Adipose tissue (tissue), 3 donors: ENCODE results near the gene RAMP3. TPM values are rescaled to one million over a fixed set of nuclear protein-coding genes. Genes with fewer than 3 reads are reported as not detected.

ENCODE experiments used
- H3K27ac ChIP-seq: one replicate; pipeline ENCODE4 v1.5.1; 2013; ENCODE audit warnings: low read depth, low read length
- WGBS, 3 donors: extraction: QIAGEN DNeasy Blood & Tissue Kit; methylation state at CpG; one replicate each; pipeline ENCODE4 v1.1.7; 2013; 5-methylcytosine and 5-hydroxymethylcytosine counted together
- polyA plus RNA-seq, 3 donors: library from polyadenylated mRNA; stranded (reverse); fragments of 200-250 nt; gene quantifications; one replicate each; pipeline ENCODE4 v1.2.3, GENCODE V29; 2013
- donor health status: healthy with polysubstance abuse.
- donor health status: Bipolar disorder and iron deficiency.
- donor health status: healthy.

Gene RAMP3
- polyA plus RNA-seq, 3 donors = 11.6 to 107 (median 58.5) TPM

- no peak overlapping the region for H3K27ac ChIP-seq
- WGBS, 3 donors = 75 to 83% (median 81%) methylated on average over 6 of the region's 6 CpGs
These were observed 16.2 kb downstream of the RAMP3 start for GRCh38 chr7:45173596-45174327.

- no peak overlapping the region for H3K27ac ChIP-seq
- WGBS, 3 donors = 86 to 94% (median 92%) methylated on average over 4 of the region's 4 CpGs
These were observed 16.7 kb downstream of the RAMP3 start for GRCh38 chr7:45174328-45174610.

GRCh38 chr7:45174966-45175765 lies 17.6 kb downstream of the RAMP3 start:
- no peak overlapping the region for H3K27ac ChIP-seq
- 71 to 84% (median 79%) methylated on average over 3 to 4 of the region's 4 CpGs for WGBS, 3 donors

GRCh38 chr7:45176091-45176490 lies 18.5 kb downstream of the RAMP3 start:
- WGBS, 3 donors = 86 to 92% (median 88%) methylated on average over 5 of the region's 5 CpGs

GRCh38 chr7:45176886-45177731 lies 19.5 kb downstream of the RAMP3 start:
- WGBS, 3 donors = 79 to 86% (median 80%) methylated on average over 19 of the region's 19 CpGs
- H3K27ac ChIP-seq = no peak overlapping the region

More at GRCh38 chr7:45176091-45176490, 18.5 kb downstream of the RAMP3 start:
- no peak overlapping the region for H3K27ac ChIP-seq

GRCh38 chr7:45177801-45178200 lies 20.2 kb downstream of the RAMP3 start:
- WGBS, 3 donors = 87 to 90% (median 88%) methylated on average over 3 of the region's 3 CpGs
- H3K27ac ChIP-seq = no peak overlapping the region

GRCh38 chr7:45178241-45179225 lies 20.9 kb downstream of the RAMP3 start:
- WGBS, 3 donors = 67 to 77% (median 72%) methylated on average over 13 of the region's 13 CpGs
- no peak overlapping the region for H3K27ac ChIP-seq

GRCh38 chr7:45179666-45180065 lies 22.1 kb downstream of the RAMP3 start:
- no peak overlapping the region for H3K27ac ChIP-seq
- 73 to 84% (median 78%) methylated on average over 9 of the region's 9 CpGs for WGBS, 3 donors

- WGBS, 3 donors = 79 to 83% (median 82%) methylated on average over 13 of the region's 13 CpGs
- H3K27ac ChIP-seq = no peak overlapping the region
These were observed 22.7 kb downstream of the RAMP3 start for GRCh38 chr7:45180084-45180986.

- no peak overlapping the region for H3K27ac ChIP-seq
- WGBS, 3 donors = 66 to 91% (median 88%) methylated on average over 7 of the region's 7 CpGs
These were observed 23.8 kb downstream of the RAMP3 start for GRCh38 chr7:45181286-45181960.

- WGBS, 3 donors = 72 to 82% (median 76%) methylated on average over 8 of the region's 8 CpGs
- H3K27ac ChIP-seq = no peak overlapping the region
These were observed 24.6 kb downstream of the RAMP3 start for GRCh38 chr7:45181991-45182855.

- WGBS, 3 donors = 81 to 90% (median 89%) methylated on average over 21 of the region's 21 CpGs
- no peak overlapping the region for H3K27ac ChIP-seq
These were observed 25.5 kb downstream of the RAMP3 start for GRCh38 chr7:45182856-45183710.

- H3K27ac ChIP-seq = no peak overlapping the region
- 78 to 89% (median 85%) methylated on average over 10 of the region's 10 CpGs for WGBS, 3 donors
These were observed 26.2 kb downstream of the RAMP3 start for GRCh38 chr7:45183711-45184210.

GRCh38 chr7:45184326-45185027 lies 26.9 kb downstream of the RAMP3 start:
- 80 to 95% (median 87%) methylated on average over 7 of the region's 7 CpGs for WGBS, 3 donors
- no peak overlapping the region for H3K27ac ChIP-seq
